ENCODE results near the gene FAF2.
"Not testable (repeated sequence)": the region's sequence is repeated elsewhere in the genome, so short reads cannot be mapped to it uniquely, and the experiment has no call there.

The FAF2 gene

DNA sequence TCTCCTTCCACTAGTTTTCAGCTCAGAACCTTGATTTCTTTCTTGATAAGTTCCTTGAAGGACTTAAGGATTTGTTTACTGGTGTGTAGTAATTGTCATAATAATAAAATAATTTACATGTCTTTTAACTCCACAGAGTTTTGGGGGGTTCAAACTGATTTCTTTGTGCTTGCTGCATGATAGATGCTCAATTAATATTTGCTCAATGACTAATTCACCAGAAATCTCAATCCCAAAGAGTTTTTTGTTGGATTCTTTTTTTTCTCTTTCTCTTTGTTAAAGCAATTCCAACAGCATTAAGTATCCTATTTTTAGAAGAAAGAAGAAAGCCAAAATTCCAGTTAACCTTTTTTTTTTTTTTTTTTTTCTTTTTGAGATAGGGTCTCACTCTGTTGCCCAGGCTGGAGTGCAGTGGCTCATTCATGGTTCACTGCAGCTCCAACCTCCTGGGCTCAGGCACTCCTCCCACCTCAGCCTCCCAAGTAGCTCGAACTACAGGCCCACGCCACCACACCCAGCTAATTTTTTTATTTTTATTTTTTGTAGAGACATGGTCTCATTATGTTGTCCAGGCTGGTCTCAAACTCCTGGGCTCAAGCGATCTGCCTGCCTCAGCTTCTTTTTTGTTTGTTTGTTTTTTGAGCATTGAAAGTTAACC lies 10.8 kb downstream of the FAF2 start:
- DNase-seq: no peak

DNA sequence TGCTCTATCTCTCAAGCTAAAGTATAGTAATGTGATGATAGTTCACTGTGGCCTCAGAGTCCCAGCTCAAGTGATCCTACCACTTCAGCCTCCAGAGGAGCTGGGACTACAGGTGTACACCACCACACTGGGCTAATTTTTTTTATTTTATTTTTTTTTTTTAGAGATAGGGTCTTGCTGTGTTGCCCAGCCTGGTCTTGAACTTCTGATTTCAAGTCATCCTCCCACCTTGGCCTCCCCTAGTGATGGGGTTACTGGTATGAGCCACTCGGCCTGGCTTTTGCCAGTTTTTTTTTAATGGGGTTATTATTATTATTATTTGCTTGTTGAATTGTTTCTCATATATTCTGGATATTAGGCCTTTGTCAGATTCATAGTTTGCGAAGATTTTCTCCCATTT lies 13.2 kb downstream of the FAF2 start:
- DNase-seq: no peak

DNA sequence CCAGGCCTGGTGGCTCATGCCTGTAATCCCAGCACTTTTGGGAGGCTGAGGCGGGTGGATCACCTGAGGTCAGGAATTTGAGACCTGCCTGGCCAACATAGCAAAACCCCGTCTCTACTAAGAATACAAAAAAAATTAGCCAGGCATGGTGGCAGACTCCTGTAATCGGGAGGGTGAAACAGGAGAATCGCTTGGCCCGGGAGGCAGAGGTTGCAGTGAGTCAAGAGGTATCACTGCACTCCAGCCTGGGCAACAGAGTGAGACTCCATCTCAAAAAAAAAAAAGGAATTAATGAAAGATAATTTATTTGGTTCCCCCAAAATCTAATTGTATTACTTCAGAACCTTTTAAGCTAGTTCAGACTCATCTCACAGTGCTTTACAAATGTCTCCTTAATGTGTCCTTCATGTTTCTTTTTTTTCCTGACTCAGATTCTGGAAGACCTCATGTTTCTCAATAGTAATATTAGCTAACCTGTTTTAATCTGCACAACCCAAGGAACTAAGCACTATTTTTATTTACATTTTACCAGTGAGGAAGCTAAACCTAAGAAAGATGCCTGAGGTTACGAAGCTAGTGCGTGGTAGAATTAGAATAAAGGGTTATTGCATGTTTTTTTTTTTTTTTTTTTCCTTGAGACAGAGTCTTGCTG lies 15.1 kb downstream of the FAF2 start:
- no peak for DNase-seq

DNA sequence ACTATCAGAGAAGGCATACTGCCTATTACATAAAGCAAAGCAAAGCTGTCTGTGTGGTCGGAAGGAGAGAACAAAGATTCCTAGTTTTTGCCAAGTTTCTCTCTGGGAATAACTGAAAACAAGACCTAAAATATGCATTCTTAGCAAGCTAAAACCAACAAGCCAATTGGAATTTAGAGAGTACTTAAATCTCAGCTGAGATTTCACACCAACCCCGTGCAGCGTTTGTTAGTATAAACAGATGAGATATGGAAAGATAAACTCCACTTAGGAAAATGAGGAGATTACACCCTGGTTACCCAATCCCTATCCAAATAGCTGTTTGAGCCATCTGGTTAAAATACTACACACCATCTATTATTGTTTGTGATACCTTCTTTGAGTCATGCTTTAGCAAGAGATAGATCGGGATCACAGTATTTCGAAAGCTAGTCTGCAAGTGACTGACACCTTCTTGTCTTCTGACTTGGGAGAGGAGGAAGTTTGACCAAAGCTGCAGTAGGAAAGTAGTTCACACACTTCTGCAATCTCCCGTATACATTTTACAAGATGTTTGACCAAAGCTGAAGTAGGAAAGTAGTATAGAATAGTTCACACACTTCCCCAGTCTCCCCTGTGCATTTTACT lies 18.2 kb downstream of the FAF2 start:
- no peak for DNase-seq

DNA sequence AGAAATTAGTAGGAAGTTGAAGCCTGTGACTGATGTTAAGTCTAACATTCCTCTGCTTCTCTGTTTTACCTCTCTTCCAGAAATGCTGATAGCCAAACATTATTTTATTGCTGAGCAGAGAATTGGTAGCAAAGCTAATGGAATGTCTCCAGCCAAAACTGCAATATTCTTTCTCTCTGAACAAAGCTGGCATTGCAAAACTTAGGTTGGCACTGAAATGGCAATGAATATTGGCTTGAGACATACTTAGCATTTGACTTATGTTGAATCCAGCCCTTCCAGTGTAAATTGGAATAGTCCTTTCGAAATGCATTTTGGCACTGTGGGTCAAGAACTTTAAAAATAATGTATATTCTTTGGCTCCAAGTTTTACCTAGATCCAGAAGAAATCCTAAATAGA lies 21.1 kb downstream of the FAF2 start:
- DNase-seq: no peak

DNA sequence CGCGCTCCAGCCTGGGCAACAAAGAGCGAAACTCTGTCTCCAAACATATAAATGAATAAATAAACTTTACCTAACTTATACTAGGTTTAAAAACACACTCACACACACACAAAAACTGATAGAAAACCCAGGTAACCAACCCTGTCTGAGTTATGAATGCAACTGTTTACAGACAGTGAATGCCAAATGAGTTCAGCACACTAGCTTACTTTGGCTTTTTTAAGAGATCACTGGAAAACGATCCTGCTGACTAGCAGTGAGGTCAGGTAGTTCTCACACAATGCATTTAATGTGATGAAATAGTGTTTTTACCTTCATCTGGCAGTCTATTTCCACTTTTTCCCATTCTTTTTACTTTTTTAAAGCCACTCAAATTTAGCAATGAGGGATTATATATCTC lies 22.4 kb downstream of the FAF2 start:
- no peak for DNase-seq

DNA sequence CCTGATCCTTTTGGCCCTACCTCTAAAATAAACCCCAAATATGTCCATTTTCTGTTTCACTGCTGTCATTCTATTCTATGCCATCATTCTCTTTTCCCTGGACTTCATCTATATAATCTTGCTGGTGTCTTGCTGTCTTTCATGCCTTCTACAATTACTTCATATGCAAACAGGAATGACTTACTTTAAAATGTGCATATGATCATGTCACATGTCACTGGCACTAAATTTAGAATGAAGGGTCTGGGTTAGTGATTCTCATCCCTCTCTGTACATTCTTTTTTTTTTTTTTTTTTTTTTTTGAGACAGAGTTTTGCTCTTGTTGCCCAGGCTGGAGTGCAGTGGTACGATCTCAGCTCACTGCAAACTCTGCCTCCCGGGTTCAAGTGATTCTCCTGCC lies 22.9 kb downstream of the FAF2 start:
- no peak for DNase-seq

DNA sequence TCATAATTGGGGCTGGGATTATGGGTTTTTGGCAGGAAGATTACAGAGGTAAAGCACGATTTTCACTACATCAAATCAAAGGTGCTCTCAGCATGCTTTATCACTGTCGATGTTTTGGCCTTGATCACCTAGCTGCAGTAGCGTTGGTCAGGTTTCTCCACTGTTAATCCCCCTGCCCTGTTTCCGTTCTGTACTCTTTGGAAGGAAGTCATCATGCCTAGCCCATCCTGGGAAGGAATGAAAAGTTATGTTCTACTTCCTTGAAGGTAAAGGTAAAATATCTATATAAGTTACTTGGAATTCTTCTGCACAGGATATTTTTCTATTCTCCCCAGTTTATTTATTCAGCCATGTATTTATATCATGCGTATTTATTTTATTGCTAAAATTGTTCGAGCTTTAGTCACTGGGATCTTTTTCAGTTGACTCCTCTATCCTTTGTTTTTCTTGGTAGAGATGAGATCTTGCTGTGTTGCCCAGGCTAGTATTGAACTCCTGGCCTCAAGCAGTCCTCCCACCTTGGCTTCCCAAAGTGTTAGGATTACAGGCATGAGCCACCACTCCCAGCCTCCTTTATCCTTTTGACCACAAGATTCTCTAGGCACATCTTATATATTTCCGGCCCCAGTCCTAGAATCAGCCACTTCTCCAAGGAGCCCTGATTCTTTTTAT lies 25.3 kb downstream of the FAF2 start:
- DNase-seq: no peak

DNA sequence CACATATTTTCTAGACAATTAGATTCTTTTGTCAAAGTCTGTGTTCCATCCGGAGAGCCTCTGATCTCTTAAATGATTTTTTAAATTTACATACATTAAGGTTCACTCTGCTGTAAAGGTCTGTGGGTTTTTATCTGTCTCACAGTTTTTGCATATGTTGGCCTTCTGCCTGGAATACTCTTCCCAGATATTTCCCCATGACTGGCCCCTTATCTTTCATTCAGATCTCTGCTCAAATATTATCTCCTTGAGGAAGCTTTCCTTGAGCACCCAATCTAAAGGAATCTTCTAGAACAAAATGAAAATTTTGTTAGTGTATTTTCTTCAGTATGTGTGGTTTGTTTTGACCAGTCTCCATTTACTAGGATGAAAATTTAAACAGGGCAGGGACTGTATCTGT lies 26.3 kb downstream of the FAF2 start:
- no peak for DNase-seq

DNA sequence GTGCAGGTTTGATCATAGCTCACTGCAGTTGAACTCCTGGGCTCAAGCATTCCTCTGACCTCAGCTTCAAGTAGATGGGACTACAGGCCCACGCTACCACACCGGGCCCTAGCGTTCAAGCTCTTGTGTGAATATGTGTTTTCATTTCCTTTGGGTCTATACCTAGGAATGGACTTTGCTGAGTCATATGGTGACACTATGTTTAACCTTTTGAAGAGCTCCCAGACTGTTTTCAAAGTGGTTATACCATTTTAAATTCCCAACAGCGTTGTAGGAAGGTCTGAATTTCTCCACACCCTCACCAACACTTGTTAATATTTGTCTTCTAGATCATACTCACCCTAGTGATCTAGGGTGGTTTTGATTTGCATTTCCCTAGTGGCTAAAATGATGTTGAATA lies 33.5 kb downstream of the FAF2 start:
- DNase-seq: peak in 1 of 5 experiments; percentile 42

DNA sequence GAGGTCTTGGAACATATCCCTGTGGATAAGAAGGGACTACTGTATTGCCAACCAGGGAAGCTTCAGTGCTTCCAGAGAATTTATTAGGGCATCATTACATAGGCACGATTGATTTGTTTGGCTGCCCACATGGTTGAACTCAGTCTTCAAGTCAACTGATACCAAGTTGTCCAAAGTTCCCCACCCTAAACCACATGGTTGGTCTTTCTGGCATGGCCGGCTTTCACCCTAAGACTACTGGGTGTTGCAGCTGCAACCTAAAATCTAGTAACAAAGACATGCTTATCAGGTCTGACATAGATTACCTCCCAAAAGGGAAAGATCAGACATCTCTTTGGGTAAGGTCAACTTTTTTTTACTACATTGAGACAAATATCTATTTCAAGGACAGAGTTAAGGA lies 37.0 kb downstream of the FAF2 start:
- no peak for DNase-seq

DNA sequence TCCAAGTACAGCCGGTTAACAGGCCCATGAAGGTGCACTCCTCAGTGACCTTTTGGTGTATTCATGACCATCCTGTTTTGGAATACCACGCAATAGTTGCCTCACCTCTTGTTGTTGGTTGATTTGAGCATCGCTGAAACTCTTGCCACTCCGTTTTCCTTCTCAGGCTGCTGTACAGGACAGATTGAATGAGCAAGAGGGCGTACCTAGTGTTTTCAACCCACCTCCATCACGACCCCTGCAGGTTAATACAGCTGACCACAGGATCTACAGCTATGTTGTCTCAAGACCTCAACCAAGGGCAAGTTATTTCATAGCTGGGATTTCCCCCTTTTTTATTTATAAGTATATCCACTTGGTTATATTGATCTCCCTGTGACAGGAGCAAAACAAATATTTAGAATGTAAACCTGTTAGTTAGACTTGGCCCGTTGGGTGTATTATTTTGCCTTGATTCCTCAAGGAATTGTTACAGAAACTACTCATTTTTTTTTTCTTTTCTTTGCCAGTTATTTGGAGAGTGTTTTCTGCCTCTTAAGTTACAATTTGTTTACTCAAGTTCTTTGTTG lies 38.1 kb downstream of the FAF2 start:
- no peak for DNase-seq

DNA sequence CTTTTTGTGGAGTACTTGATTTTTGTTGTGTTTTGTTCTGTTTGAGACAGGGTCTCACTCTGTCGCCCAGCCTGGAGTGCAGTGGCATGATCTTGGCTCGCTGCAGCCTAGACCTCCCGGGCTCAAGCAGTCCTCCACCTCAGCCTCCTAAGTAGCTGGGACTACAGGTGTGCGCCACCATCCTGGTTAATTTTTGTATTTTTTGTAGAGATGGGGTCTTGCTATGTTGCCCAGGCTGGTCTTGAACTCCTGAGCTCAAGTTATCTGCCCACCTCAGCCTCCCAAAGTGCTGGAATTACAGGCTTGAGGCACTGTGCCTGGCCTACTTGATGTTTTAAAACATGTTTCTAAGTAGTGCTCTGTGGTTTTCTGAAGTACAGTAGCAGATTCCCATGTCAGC lies 39.0 kb downstream of the FAF2 start:
- not testable (repeated sequence) for DNase-seq

DNA sequence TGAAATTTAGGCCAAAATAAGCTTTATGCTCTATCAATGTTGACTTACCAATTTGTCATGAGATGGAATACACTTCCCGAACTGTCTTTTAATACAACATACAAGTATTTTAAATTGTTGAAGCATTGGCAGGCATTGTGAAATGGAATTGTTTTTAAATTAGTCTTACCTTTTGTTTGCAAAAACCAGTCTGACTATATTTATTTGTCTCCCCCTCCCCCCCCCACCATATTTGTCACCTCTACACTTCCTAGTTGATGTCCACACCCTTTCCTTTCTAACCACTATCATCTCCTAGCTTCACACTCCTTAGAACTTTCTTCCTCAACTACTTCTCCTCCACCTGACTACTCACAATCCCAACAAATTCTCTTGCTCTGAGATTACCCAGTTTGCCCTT lies 40.9 kb downstream of the FAF2 start:
- DNase-seq: peak in 1 of 5 experiments; percentile 50

DNA sequence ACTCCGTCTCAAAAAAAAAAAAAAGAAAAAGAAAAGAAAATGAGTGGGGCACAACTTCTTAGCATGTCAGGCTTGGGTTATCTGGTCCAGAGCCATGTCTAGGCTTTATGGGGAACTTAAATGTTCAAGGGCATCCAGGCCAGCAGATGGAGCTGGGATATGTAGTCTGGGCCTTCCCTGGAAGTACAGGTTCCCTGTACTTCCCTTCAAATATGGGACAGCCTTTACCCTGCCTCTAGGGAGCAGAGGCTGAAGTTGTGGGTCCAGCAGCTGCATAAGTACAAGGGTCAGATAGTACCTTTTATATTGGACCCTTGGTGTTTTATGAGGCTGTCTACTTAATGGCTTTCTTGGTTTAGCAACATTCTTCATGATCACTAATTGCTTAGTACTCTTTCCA lies 42.1 kb downstream of the FAF2 start:
- no peak for DNase-seq

DNA sequence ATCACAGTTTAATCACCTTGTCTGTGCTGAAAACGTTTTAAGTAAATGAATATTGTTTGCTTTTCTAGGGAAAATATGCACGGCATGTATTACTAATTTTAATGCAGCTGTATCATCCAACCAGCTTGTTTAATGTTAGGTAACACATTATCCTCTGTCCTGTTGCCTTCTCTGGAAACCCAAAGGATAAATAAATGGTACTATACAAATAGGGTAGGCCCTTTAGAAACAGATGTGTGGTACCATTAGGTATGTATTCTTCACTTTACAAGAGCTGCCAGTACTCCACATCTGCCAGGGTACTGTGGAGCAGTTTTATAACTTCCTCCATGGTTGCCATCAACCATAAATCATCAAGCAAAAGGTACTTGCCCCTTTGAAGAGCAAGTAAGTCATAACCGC lies 42.9 kb downstream of the FAF2 start:
- no peak for DNase-seq

DNA sequence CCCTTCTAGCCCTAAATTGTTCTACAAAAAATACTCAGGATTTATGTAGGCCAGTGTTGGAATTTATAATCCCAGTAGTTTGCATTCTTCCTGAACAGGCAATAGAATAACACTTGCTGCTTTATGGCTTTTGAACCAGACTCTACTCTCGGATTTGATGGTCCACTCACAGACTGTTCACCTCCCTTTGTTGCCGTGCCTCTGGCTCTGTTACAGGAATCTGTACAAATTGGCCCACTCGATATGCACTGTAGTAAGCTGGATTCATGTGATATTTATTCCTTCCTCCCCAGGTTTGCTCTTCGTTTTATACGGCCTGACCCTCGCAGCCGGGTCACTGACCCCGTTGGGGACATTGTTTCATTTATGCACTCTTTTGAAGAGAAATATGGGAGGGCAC lies 43.7 kb downstream of the FAF2 start:
- no peak for DNase-seq

DNA sequence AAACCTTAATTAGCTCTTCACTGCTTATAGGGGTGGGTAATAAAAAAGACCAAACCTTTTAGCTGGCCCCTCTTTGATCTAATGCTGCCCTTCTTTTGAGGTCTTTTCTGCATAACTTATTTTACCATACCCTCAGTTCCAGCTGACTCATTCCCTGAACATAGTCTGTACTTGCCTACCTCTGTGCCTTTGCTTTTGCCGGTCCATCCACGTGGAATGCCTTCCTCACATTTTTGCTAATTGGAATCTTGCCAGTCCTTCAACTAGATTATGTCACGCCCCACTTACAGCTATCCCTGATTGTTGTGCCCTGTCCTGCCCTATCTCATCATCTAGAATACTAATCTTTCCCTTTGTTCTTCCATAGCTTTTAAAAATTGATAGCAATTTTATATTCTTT lies 44.2 kb downstream of the FAF2 start:
- DNase-seq: no peak

DNA sequence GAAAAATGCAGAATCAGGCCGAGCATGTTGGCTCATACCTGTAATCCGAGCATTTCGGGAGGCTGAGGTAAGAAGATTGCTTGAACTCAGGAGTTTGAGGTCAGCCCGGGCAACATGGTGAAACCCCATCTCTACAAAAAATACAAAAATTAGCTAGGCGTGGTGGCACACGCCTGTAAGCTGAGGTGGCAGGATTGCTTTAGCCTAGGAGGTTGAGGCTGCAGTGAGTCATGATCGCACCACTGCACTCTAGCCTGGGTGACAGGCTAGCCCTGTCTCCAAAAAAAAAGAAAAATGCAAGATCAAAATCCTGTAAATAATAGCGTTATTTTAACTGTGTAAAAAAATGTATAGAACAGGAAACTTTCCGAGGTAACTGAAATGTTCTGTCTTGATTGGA lies 49.7 kb downstream of the FAF2 start:
- DNase-seq: no peak

DNA sequence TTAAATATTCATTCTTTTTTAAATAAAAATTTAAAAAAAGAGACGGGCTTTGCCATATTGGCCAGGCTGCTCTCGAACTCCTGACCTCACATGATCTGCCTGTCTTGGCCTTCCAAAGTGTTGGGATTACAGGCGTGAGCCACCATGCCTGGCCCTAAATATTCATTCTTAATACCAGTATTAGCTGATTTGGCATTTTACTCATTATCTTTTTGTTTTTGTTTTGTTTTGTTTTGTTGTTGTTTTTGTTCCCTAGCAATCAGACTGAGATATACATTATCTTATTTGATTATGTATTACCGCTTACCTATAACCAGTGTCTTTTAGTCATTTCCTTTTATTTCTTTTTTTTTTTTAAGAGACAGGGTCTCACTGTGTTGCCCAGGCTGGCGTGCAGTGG lies 51.1 kb downstream of the FAF2 start:
- DNase-seq: no peak

DNA sequence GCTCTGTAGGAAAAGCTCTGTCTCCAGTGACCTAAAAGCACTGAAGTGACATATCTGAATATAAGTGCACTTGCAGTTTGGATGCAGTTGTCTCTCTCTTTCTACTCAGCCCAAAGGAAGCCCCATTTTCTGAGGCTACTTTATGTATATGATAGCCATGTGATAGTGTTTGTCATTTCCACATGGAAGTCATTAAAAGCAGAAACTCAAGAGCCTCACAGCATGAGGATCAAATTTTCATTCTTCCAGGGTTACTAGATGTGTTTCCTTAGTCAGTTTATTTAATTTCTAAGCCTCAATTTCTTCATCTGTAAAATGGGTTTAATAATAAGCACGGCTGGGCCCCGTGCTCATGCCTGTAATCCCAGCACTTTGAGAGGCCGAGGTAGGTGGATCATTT lies 52.3 kb downstream of the FAF2 start:
- DNase-seq: no peak

DNA sequence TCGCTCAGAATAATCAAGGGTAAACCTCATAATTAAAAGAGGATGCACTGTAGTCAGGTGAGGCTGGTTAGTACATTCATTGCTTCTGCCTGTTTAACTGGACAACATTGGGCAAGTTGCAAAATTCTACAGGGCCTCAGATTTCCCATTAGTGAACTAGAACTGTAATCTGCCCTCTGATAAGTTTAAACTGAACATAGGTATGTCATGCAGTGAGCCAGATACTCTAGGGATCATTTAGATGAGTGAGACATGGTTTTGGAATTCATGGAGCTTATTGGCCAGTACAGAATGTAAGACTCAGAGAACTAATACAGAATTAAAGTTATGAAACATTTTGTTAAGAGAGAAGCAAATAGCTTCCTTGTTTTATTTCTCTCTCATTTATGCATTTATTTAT lies 53.1 kb downstream of the FAF2 start:
- DNase-seq: no peak

DNA sequence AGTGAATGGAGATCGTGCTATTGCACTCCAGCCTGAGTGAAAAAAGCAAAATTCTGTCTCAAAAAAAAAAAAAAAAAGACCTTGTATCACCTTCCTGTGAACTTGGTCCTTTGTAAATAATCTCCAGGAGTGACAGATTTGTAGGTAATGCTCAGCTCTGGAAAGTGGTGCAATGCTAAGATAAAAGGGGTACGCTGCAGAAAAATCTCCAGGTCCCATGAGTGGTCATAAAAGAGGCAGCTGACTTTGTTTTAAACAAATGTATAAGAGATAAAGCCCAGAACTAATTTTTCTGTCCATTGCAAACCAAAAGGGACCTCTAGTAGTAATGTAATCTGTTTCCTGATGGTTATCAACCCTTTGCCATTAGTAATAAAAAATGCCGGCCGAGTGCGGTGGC lies 55.3 kb downstream of the FAF2 start:
- no peak for DNase-seq

DNA sequence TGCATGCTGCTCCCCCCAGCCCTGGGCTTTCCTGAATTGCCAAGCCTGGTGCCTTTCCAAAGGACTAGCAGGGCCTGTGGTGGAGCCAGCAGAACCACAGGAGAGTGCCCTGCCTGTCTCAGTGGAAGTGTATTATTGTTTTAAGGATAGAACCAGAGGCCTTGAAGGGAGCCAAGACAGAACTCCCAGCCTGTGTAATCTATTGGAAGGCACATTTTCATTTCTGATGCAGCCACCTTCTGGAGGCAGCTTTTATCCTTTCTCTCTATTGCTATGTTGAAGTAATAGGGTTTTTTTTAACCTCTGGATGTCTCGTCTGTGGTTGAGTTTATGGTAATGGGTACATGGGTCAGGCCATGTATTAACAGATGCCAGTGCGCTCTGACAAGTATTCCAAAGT lies 59.7 kb downstream of the FAF2 start:
- DNase-seq: no peak
